A549 (cell line): ENCODE data around the gene CDHR2. TPM values are rescaled to one million over a fixed set of nuclear protein-coding genes. Genes with fewer than 3 reads are reported as not detected.

Experiments
- ATAC-seq, 2 experiments: fragments of 200-7000 bp in 1 of 2; fragments of >200 bp in 1 of 2; cut with Nextera tagmentation in 1 of 2; cut with Tn5 transposase in 1 of 2; 3 replicates each; pipeline versions ENCODE4 v1.8.0 to v1.9.1; 2018 to 2020; ENCODE audit warnings: mild to moderate bottlenecking in 1 of 2, moderate library complexity in 1 of 2
- CTCF ChIA-PET: fragments of 300-600 bp; sonication (Branson Sonifier 250); formaldehyde crosslinking; extraction: SDS; loops from one replicate; lab custom pipeline; 2021; ENCODE audit warnings: antibody characterized with exemption, inconsistent platforms; lab: Yijun Ruan, JAX
- POLR2A ChIA-PET: fragments of 350-600 bp; formaldehyde crosslinking; extraction: SDS; loops from one replicate; lab custom pipeline; 2021; ENCODE audit warnings: antibody characterized with exemption, inconsistent platforms; lab: Yijun Ruan, JAX
- DNase-seq, 2 experiments: peaks; one replicate each; pipeline versions ENCODE4 v3.0.0 to v3.0.0-alpha.2; 2011 to 2016; ENCODE audit warnings: low read depth in 1 of 2, low spot score in 1 of 2
- FAIRE-seq: peaks from 2 replicates; lab custom pipeline; 2011; peaks lifted over from hg19 to GRCh38; lab: Jason Lieb, UNC
- H3K27ac ChIP-seq, 2 experiments: fragments of >200 bp; sonication (Bioruptor Twin); formaldehyde crosslinking; 3 replicates each; pipeline ENCODE4 v1.5.1; 2016 to 2017
- H3K4me1 ChIP-seq: fragments of >200 bp; sonication (Bioruptor Twin); formaldehyde crosslinking; 3 replicates; pipeline ENCODE4 v1.6.1; 2016
- H3K4me2 ChIP-seq: fragments of >200 bp; sonication (Bioruptor Twin); formaldehyde crosslinking; 3 replicates; pipeline ENCODE4 v1.6.1; 2016
- H3K4me3 ChIP-seq: fragments of >200 bp; sonication (Bioruptor Twin); formaldehyde crosslinking; 3 replicates; pipeline ENCODE4 v1.5.1; 2016
- H3K9me3 ChIP-seq: fragments of >200 bp; sonication (Bioruptor Twin); formaldehyde crosslinking; 3 replicates; pipeline ENCODE4 v1.6.1; 2016
- BHLHE40 ChIP-seq: IDR thresholded peaks from 2 replicates; pipeline ENCODE4 v1.6.1; 2012; ENCODE audit warnings: low read depth, low read length, inconsistent platforms
- CHD2 ChIP-seq: fragments of 150-350 bp; IDR thresholded peaks from 2 replicates; pipeline ENCODE4 v1.6.1; 2014; ENCODE audit warnings: low read length; ENCODE audit not compliant: partially characterized antibody
- EHMT2 ChIP-seq: fragments of 200-600 bp; sonication (generic); IDR thresholded peaks from 2 replicates; pipeline ENCODE4 v1.6.1; 2016; ENCODE audit warnings: antibody characterized with exemption, low read depth, mild to moderate bottlenecking, moderate library complexity
- FOSL2 ChIP-seq, 2 experiments: fragments of 450-650 bp in 1 of 2; fragments of >200 bp in 1 of 2; sonication (Bioruptor Twin) in 1 of 2; formaldehyde crosslinking; IDR thresholded peaks; 2 replicates each; pipeline versions ENCODE4 v1.5.0 to v1.6.1; 2016 to 2020; ENCODE audit warnings: mild to moderate bottlenecking in 1 of 2, moderate library complexity in 1 of 2
- FOXS1 ChIP-seq: fragments of 250-450 bp; sonication (Bioruptor Pico); IDR thresholded peaks from 2 replicates; pipeline ENCODE4 v1.5.0; 2020; ENCODE audit warnings: mild to moderate bottlenecking, moderate library complexity
- HES2 ChIP-seq: fragments of >200 bp; sonication (Bioruptor Twin); formaldehyde crosslinking; IDR thresholded peaks from 2 replicates; pipeline ENCODE4 v1.6.1; 2016
- HMGXB4 ChIP-seq: fragments of 250-450 bp; sonication (Bioruptor Pico); IDR thresholded peaks from 2 replicates; pipeline ENCODE4 v1.5.0; 2021; ENCODE audit warnings: mild to moderate bottlenecking, moderate library complexity, borderline replicate concordance
- HOXB13 ChIP-seq: fragments of 250-450 bp; sonication (Bioruptor Pico); IDR thresholded peaks from 2 replicates; pipeline ENCODE4 v1.5.0; 2020; ENCODE audit warnings: low read depth, mild to moderate bottlenecking, moderate library complexity
- MAZ ChIP-seq: fragments of 150-350 bp; IDR thresholded peaks from 2 replicates; pipeline ENCODE4 v1.6.1; 2014; ENCODE audit warnings: antibody characterized with exemption, low read depth, low read length, borderline replicate concordance
- MYC ChIP-seq: IDR thresholded peaks from 2 replicates; pipeline ENCODE4 v1.6.1; 2012; ENCODE audit warnings: mild to moderate bottlenecking, inconsistent platforms, low read length, improper control_type of control experiment, borderline replicate concordance
- NFE2L2 ChIP-seq: fragments of 150-350 bp; conservative IDR thresholded peaks from 2 replicates; pipeline ENCODE4 v1.6.1; 2014; ENCODE audit warnings: low read length
- NR3C1 ChIP-seq: fragments of >200 bp; sonication (Bioruptor Twin); formaldehyde crosslinking; IDR thresholded peaks from 3 replicates; pipeline ENCODE4 v1.6.1; 2017
- PHF8 ChIP-seq: fragments of 200-600 bp; sonication (generic); IDR thresholded peaks from 2 replicates; pipeline ENCODE4 v1.6.1; 2016; ENCODE audit warnings: low read depth, mild to moderate bottlenecking, antibody characterized with exemption, moderate library complexity, borderline replicate concordance
- POLR2AphosphoS2 ChIP-seq: conservative IDR thresholded peaks from 2 replicates; pipeline ENCODE4 v1.6.1; 2012; ENCODE audit warnings: low read length, improper control_type of control experiment, inconsistent platforms
- RAD21 ChIP-seq, 2 experiments: fragments of >200 bp in 1 of 2; sonication (Bioruptor Twin) in 1 of 2; formaldehyde crosslinking in 1 of 2; IDR thresholded peaks in 1 of 2; conservative IDR thresholded peaks in 1 of 2; 2 replicates in 1 of 2; 3 replicates in 1 of 2; pipeline ENCODE4 v1.6.1; 2012 to 2018; ENCODE audit warnings: inconsistent platforms in 1 of 2
- RFX5 ChIP-seq: fragments of 450-650 bp; IDR thresholded peaks from 2 replicates; pipeline ENCODE4 v1.7.1; 2014; ENCODE audit warnings: antibody characterized with exemption, mild to moderate bottlenecking, moderate library complexity
- SREBF2 ChIP-seq: fragments of 450-650 bp; IDR thresholded peaks from 2 replicates; pipeline ENCODE4 v1.6.1; 2014; ENCODE audit warnings: mild to moderate bottlenecking, moderate library complexity
- TP53 ChIP-seq: fragments of 250-450 bp; sonication (Bioruptor Pico); IDR thresholded peaks from 2 replicates; pipeline ENCODE4 v1.5.0; 2021; ENCODE audit warnings: mild to moderate bottlenecking, moderate library complexity
- ZSCAN20 ChIP-seq: fragments of 250-450 bp; sonication (Bioruptor Pico); IDR thresholded peaks from 2 replicates; pipeline ENCODE4 v1.8.0; 2022; ENCODE audit warnings: mild to moderate bottlenecking, moderate library complexity
- WGBS: methylation state at CpG from one replicate; pipeline ENCODE4 v1.1.6; 2017; ENCODE audit errors: missing lambda C conversion rate; 5-methylcytosine and 5-hydroxymethylcytosine counted together
- polyA plus RNA-seq, 4 experiments: library from polyadenylated mRNA; depleted of rRNA in 3 of 4; stranded (reverse); fragments of >200 nt; fragmentation: RNase III in 1 of 4; extraction: RNeasy Plus Mini Kit Qiagen cat#74134 plus additional on column Dnase treatment in 1 of 4; gene quantifications; 2 replicates in 3 of 4; 3 replicates in 1 of 4; pipeline ENCODE4 v1.2.3, GENCODE V29; 2011 to 2017
- TF ChIP-seq, protein P1 (sequence below): fragments of 150-350 bp; IDR thresholded peaks from 2 replicates; pipeline ENCODE4 v1.6.1; 2014; ENCODE audit warnings: low read depth, mild to moderate bottlenecking, low read length
- TF ChIP-seq, protein P2 (sequence below): IDR thresholded peaks from 2 replicates; pipeline ENCODE4 v1.6.1; 2012

Gene CDHR2
- polyA plus RNA-seq, 2 of the 4 experiments (the other 2 are of a cell fraction), result 0.09 TPM; not detected in 1

DNA sequence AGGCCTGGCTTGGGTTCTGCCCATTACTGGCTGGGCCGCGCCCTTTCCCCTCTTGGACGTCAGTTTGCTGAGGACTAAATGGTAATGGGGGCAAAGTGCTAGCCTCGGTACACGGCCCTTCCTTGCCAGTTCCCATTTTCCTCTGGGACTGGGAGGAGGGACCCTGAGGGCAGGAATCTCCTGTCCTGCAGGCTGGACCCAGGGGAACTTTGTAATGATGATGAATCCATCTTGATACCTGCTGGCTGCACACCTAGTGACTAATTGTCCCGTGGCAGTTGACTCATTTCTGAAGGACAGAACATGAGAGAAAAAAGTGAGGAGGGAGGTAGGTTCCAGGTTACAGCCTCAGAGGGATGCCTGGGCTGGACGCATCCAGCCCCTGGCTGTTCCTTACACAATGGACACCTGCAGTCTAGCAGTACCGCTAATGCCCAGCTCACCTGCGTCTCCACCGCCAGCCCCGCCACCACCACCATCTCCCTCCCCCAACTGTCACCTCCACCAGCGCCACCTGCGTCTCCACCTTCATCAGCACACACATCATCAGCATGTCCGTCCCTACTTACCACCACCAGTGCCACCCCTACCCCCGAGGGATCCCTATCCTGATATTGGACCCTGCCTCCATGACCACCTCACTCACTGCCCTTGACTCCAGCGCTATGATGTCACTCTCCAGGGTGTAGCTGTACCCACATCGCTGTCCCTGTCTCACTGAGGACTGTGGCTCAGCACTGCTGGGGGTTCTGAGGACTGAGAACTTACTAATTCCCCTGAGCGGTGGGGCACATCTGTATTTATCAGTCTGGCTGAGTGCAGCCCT, 4.3 kb downstream of the CDHR2 start:
- peak overlapping the region; percentile 39 for H3K4me2 ChIP-seq
- no peaks in the 10 kb centered on the region for H3K9me3 ChIP-seq
- ChIA-PET POLR2A (no interaction called here), CTCF (interaction anchor here (1.0 to 3.7 kb wide), 7 partner anchors 9 to 105 kb away, joined by 3 to 12 read pairs (median 4); partner anchors contain the start of gene FAF2)
- ATAC-seq, result peak; percentile 39 to 50
- peak in 1 of 2 experiments; percentile 48 for DNase-seq
- FAIRE-seq, result no peak
- H3K4me3 ChIP-seq, result no peak overlapping the region
- whole genome bisulfite sequencing, result 64% methylated on average over 18 of the region's 18 CpGs
- H3K4me1 ChIP-seq, result peaks cover 21% of the 10 kb centered on the region; the same call in 2 of the 3 replicates
- no peak for TF ChIP-seq HOXB13
- TF ChIP-seq FOSL2 (IDR thresholded peaks at IDR 0.05), result no peak
- peak; percentile 56 for TF ChIP-seq FOSL2 (CRISPR knock-in tag; IDR thresholded peaks at IDR 0.05)
- TF ChIP-seq MYC, result no peak
- no peak for TF ChIP-seq HES2
- no peak for TF ChIP-seq HMGXB4
- peak overlapping the region; percentile 51 to 52; a peak in 5 of 6 replicates for H3K27ac ChIP-seq

- peaks cover 15% of the 10 kb centered on the region; the same call in 2 of the 3 replicates for H3K4me1 ChIP-seq
- ATAC-seq (no peak), DNase-seq (no peak), FAIRE-seq (no peak)
- TF ChIP-seq PHF8 (no peak), RAD21 (conservative IDR thresholded peaks at IDR 0.05 in 1 of 2, IDR thresholded peaks at IDR 0.05 in 1 of 2) (no peak), FOXS1 (CRISPR knock-in tag) (no peak), CHD2 (no peak), NFE2L2 (no peak), NR3C1 (no peak), RFX5 (no peak), ZSCAN20 (CRISPR knock-in tag) (no peak), SREBF2 (no peak), HOXB13 (no peak), POLR2AphosphoS2 (no peak), MAZ (no peak), TP53 (CRISPR knock-in tag) (no peak), EHMT2 (no peak), BHLHE40 (no peak)
- TF ChIP-seq, protein P1, sequence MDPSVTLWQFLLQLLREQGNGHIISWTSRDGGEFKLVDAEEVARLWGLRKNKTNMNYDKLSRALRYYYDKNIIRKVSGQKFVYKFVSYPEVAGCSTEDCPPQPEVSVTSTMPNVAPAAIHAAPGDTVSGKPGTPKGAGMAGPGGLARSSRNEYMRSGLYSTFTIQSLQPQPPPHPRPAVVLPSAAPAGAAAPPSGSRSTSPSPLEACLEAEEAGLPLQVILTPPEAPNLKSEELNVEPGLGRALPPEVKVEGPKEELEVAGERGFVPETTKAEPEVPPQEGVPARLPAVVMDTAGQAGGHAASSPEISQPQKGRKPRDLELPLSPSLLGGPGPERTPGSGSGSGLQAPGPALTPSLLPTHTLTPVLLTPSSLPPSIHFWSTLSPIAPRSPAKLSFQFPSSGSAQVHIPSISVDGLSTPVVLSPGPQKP, result no peak
- TF ChIP-seq, protein P2, sequence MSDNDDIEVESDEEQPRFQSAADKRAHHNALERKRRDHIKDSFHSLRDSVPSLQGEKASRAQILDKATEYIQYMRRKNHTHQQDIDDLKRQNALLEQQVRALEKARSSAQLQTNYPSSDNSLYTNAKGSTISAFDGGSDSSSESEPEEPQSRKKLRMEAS, result no peak
- H3K4me3 ChIP-seq, result no peak overlapping the region
- no peak overlapping the region for H3K4me2 ChIP-seq
- WGBS, result 92% methylated on average over 13 of the region's 13 CpGs
- POLR2A ChIA-PET, result no interaction called here
- H3K27ac ChIP-seq, result no peak overlapping the region
- peaks cover 5% of the 10 kb centered on the region; the same call in 1 of the 3 replicates for H3K9me3 ChIP-seq
- CTCF ChIA-PET, result interaction anchor here (0.7 to 1.4 kb wide), 3 partner anchors 17 to 708 kb away, joined by 3 to 6 read pairs (median 3); no protein-coding TSS in a partner anchor
Observed at GRCh38 chr5:176557846-176558245, 8.7 kb downstream of the CDHR2 start.
